ENCODE results near the gene CFAP73. TPM values are rescaled to one million over a fixed set of nuclear protein-coding genes. Genes with fewer than 3 reads are reported as not detected.

CFAP73 gene
- total and polyA plus RNA-seq, 10 of the 15 experiments (the other 5 are each of a cell fraction or from before 2014, with no cell fraction given), result 0.18 TPM; not detected in 9

GRCh38 chr12:113207613-113208040 lies 58.1 kb downstream of the CFAP73 start:
- no peak for DNase-seq (ENCODE audit: low read depth, low spot score)

GRCh38 chr12:113208041-113208934 lies 58.8 kb downstream of the CFAP73 start:
- intact Hi-C loops (cut with micrococcal nuclease; ENCODE audit: unreplicated experiment) (loop anchor here (1.0 to 2.0 kb wide), 3 partner anchors 13 to 21 kb away; partner anchors contain the start of gene TPCN1), in situ Hi-C loops (cut with MboI) (loop anchor here (25.0 kb wide), 1 partner anchor 1771 kb away; no protein-coding TSS in a partner anchor)
- Histone ChIP-seq H3K4me3 (peak overlapping the region; percentile 16; the same call in 1 of the 2 replicates), H3K27ac (ENCODE audit: control insufficient read depth, insufficient read depth) (peak overlapping the region; percentile 84), H3K36me3 (ENCODE audit: control insufficient read depth in 2 of 2, insufficient read depth in 2 of 2, low read length in 1 of 2) (no peaks in the 10 kb centered on the region), H3K9ac (ENCODE audit: control insufficient read depth, insufficient read depth, low read length) (peak overlapping the region; percentile 48), H3K4me1 (ENCODE audit: control insufficient read depth, insufficient read depth, low read length) (peaks cover 54% of the 10 kb centered on the region), H4K20me1 (ENCODE audit: control insufficient read depth, insufficient read depth) (no peaks in the 10 kb centered on the region), H3K4me2 (ENCODE audit: control insufficient read depth, insufficient read depth) (peak overlapping the region; percentile 91), H3K27me3 (replicated peaks in 1 of 2; ENCODE audit: control insufficient read depth in 2 of 2, insufficient read depth in 2 of 2, low read length in 1 of 2) (no peaks in the 10 kb centered on the region), H2AFZ (ENCODE audit: control insufficient read depth, low read depth, low read length) (peak overlapping the region; percentile 53), H3K9me3 (replicated peaks; ENCODE audit: control insufficient read depth, insufficient read depth, low read length) (no peaks in the 10 kb centered on the region), H3K79me2 (ENCODE audit: control insufficient read depth, insufficient read depth, low read length) (no peaks in the 10 kb centered on the region)
- ChIA-PET RAD21 (ENCODE audit: unreplicated experiment) (interaction anchor here (0.6 to 5.4 kb wide), 12 partner anchors 9 to 121 kb away, joined by 3 to 51 read pairs (median 4); partner anchors contain the start of gene TPCN1), SMC1A (ENCODE audit: uncharacterized antibody, unreplicated experiment) (interaction anchor here (0.7 to 11.1 kb wide), 6 partner anchors 9 to 22 kb away, joined by 3 to 237 read pairs (median 3); partner anchors contain the start of genes DDX54, RITA1 and TPCN1), POLR2A (interaction anchor here (0.6 to 7.2 kb wide), 7 partner anchors 9 to 28 kb away, joined by 3 to 108 read pairs (median 6); partner anchors contain the start of gene TPCN1), CTCF (interaction anchor here (0.6 to 2.4 kb wide), 6 partner anchors 9 to 25 kb away, joined by 3 to 10 read pairs (median 3); partner anchors contain the start of gene TPCN1)
- ATAC-seq, result peak; percentile 84
- peak; percentile 88 for FAIRE-seq
- BruUV-seq (replicated peaks), result TSS peak; percentile 83
- peak; percentile 99 for DNase-seq (ENCODE audit: low read depth, low spot score)
- under 1% methylated on average over 10 of the region's 10 CpGs for WGBS (ENCODE audit: insufficient coverage, insufficient replicate concordance, low lambda C conversion rate, missing lambda C conversion rate)
- TF ChIP-seq SUZ12 (IDR thresholded peaks at IDR 0.05; ENCODE audit: unreplicated experiment), result no peak
- no peak for TF ChIP-seq CTCF (IDR thresholded peaks at IDR 0.05 in 2 of 3, conservative IDR thresholded peaks at IDR 0.05 in 1 of 3; ENCODE audit: control insufficient read depth in 2 of 3, extremely low read depth in 1 of 3, insufficient read depth in 1 of 3, low read depth in 3 of 3, low read length in 3 of 3)
- peak; percentile 61; the same call in 1 of the 2 replicates for TF ChIP-seq ZNF24 (IDR thresholded peaks at IDR 0.05)
- TF ChIP-seq CHD2 (IDR thresholded peaks at IDR 0.05; ENCODE audit: borderline replicate concordance, low read depth, low read length), result peak; percentile 83; the same call in 1 of the 2 replicates
- TF ChIP-seq JUNB (IDR thresholded peaks at IDR 0.05), result peak; percentile 49
- peak; percentile 93 for TF ChIP-seq POU2F2 (IDR thresholded peaks at IDR 0.05; ENCODE audit: borderline replicate concordance, low read depth, low read length)
- TF ChIP-seq IRF4 (IDR thresholded peaks at IDR 0.05; ENCODE audit: low read depth, low read length), result peak; percentile 75; the same call in 1 of the 2 replicates
- peak; percentile 72; the same call in 1 of the 2 replicates for TF ChIP-seq STAT1 (conservative IDR thresholded peaks at IDR 0.05)
- TF ChIP-seq MTA3 (IDR thresholded peaks at IDR 0.05; ENCODE audit: borderline replicate concordance, low read length), result peak; percentile 98
- TF ChIP-seq SREBF1 (IDR thresholded peaks at IDR 0.05; ENCODE audit: low read length), result no peak
- TF ChIP-seq NFIC (IDR thresholded peaks at IDR 0.05; ENCODE audit: low read depth, low read length), result peak; percentile 98

More at GRCh38 chr12:113207613-113208040, 58.1 kb downstream of the CFAP73 start:
- Histone ChIP-seq H3K27ac (ENCODE audit: control insufficient read depth, insufficient read depth) (peak overlapping the region; percentile 84), H3K36me3 (ENCODE audit: control insufficient read depth in 2 of 2, insufficient read depth in 2 of 2, low read length in 1 of 2) (no peaks in the 10 kb centered on the region), H3K4me3 (0 out of 2 replicates have a peak overlapping the region, but pooled peaks have one; percentile 16), H4K20me1 (ENCODE audit: control insufficient read depth, insufficient read depth) (no peaks in the 10 kb centered on the region), H2AFZ (ENCODE audit: control insufficient read depth, low read depth, low read length) (peak overlapping the region; percentile 20), H3K9ac (ENCODE audit: control insufficient read depth, insufficient read depth, low read length) (peak overlapping the region; percentile 48), H3K4me1 (ENCODE audit: control insufficient read depth, insufficient read depth, low read length) (peaks cover 54% of the 10 kb centered on the region), H3K9me3 (replicated peaks; ENCODE audit: control insufficient read depth, insufficient read depth, low read length) (no peaks in the 10 kb centered on the region), H3K79me2 (ENCODE audit: control insufficient read depth, insufficient read depth, low read length) (no peaks in the 10 kb centered on the region), H3K27me3 (replicated peaks in 1 of 2; ENCODE audit: control insufficient read depth in 2 of 2, insufficient read depth in 2 of 2, low read length in 1 of 2) (no peaks in the 10 kb centered on the region), H3K4me2 (ENCODE audit: control insufficient read depth, insufficient read depth) (peak overlapping the region; percentile 91)
- WGBS (ENCODE audit: insufficient coverage, insufficient replicate concordance, low lambda C conversion rate, missing lambda C conversion rate), result 27% methylated on average over 6 of the region's 6 CpGs
- RAD21 ChIA-PET (ENCODE audit: unreplicated experiment), result interaction anchor here (0.7 to 5.4 kb wide), 8 partner anchors 10 to 29 kb away, joined by 3 to 51 read pairs (median 8); partner anchors contain the start of gene TPCN1
- intact Hi-C loops (cut with micrococcal nuclease; ENCODE audit: unreplicated experiment) (loop anchor here (1.0 to 2.0 kb wide), 3 partner anchors 14 to 22 kb away; partner anchors contain the start of gene TPCN1), in situ Hi-C loops (cut with MboI) (loop anchor here (25.0 kb wide), 1 partner anchor 1770 kb away; no protein-coding TSS in a partner anchor)
- BruUV-seq (replicated peaks), result TSS peak; percentile 95
- POLR2A ChIA-PET, result interaction anchor here (1.1 to 7.2 kb wide), 6 partner anchors 10 to 28 kb away, joined by 3 to 108 read pairs (median 7); partner anchors contain the start of gene TPCN1
- FAIRE-seq, result no peak
- CTCF ChIA-PET, result interaction anchor here (0.8 to 2.4 kb wide), 3 partner anchors 10 to 25 kb away, joined by 3 to 10 read pairs (median 3); no protein-coding TSS in a partner anchor
- ATAC-seq, result peak; percentile 9
- TF ChIP-seq HDGF (IDR thresholded peaks at IDR 0.05) (0 out of 2 replicates have a peak, but pooled peaks have one; percentile 3), RFX5 (IDR thresholded peaks at IDR 0.05; ENCODE audit: low read depth, low read length) (no peak)
- SMC1A ChIA-PET (ENCODE audit: uncharacterized antibody, unreplicated experiment), result interaction anchor here (0.7 to 11.1 kb wide), 4 partner anchors 13 to 20 kb away, joined by 3 to 237 read pairs (median 3); partner anchors contain the start of gene TPCN1
